ENCODE data around the gene SAPCD2.
"Not testable (repeated sequence)": the region's sequence is repeated elsewhere in the genome, so short reads cannot be mapped to it uniquely, and the experiment has no call there.

The SAPCD2 gene

DNA sequence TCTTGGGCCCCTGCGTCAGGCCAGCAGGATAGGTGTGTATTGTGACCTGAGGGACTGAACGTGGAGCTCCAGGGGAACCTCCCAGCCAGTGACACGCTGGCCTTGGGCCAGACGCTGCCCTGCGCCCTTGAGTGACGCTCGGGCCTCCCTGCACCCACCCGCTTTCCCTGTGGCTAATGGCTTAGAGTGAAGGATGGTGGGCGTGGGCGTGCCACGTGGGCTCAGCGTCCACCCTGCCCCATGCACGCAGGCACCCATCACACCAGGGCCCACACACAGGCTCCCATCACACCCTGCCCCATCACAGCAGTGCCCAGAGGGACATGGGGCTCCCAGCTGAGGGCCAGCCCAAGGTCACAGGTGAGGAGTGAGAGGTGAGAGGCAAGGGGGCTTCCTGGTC lies 33.3 kb downstream of the SAPCD2 start:
- peaks cover 3 to 7% of the 10 kb centered on the region in 2 donors for H3K27me3 ChIP-seq (ENCODE audit: control insufficient read depth in 1 of 2, insufficient read depth in 2 of 2, low read length in 2 of 2)
- H3K36me3 ChIP-seq (ENCODE audit: insufficient read depth, low read length) = peaks cover 9% of the 10 kb centered on the region
- no peak overlapping the region for H3K9ac ChIP-seq (ENCODE audit: low read length)
- no peaks in the 10 kb centered on the region for H3K9me3 ChIP-seq (ENCODE audit: low read length)
- no peaks in the 10 kb centered on the region for H3K4me1 ChIP-seq (ENCODE audit: insufficient read depth, low read length)
- H3K27ac ChIP-seq (ENCODE audit: low read depth, low read length) = no peak overlapping the region
- no peak overlapping the region for H3K4me3 ChIP-seq (ENCODE audit: low read depth in 1 of 2, low read length in 2 of 2)

DNA sequence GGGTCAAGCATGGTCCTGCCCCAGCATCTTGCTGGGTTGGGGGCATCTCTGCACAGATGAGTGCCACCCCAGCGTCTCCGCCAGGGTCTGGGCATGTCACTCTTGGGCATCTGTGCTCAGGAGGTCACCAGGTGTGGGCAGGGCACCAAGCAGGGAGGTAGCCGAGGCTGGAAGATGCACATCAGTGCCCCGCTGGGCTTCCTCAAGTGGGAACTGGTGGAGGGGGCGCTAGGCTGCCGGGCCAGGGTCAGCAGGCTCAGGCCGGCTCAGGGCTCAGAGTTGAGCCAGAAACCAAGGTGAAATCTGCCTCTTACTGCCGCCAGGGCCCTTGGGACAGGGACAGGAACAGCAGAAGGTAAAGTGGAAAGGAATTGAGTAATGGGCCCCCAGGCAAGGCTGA lies 34.4 kb downstream of the SAPCD2 start:
- Histone ChIP-seq H3K36me3 (ENCODE audit: insufficient read depth, low read length) (peaks cover 9% of the 10 kb centered on the region), H3K27me3 (ENCODE audit: control insufficient read depth in 1 of 2, insufficient read depth in 2 of 2, low read length in 2 of 2) (peaks cover 3 to 7% of the 10 kb centered on the region in 2 donors), H3K27ac (ENCODE audit: low read depth, low read length) (no peak overlapping the region), H3K4me3 (ENCODE audit: low read depth in 1 of 2, low read length in 2 of 2) (no peak overlapping the region), H3K9ac (ENCODE audit: low read length) (no peak overlapping the region), H3K4me1 (ENCODE audit: insufficient read depth, low read length) (no peaks in the 10 kb centered on the region), H3K9me3 (ENCODE audit: low read length) (no peaks in the 10 kb centered on the region)

DNA sequence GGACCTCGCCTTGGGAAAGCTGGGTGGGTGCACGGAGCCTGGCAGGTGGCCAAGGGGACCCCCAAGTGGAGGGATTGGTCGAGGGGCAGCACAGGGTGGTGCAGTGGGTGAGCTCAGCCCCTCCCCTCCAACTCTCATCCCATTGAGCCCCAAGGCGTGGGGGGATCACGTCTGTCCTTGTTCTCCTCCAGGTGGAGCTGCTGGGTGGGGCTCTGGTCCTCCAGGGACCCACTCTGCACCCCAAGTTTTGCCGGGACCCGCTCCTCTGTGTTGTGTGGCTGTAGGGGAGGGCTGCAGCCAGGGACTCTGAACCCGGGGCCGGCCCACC lies 34.9 kb downstream of the SAPCD2 start:
- H3K9ac ChIP-seq (ENCODE audit: low read length) = no peak overlapping the region
- no peaks in the 10 kb centered on the region for H3K4me1 ChIP-seq (ENCODE audit: insufficient read depth, low read length)
- H3K4me3 ChIP-seq (ENCODE audit: low read depth in 1 of 2, low read length in 2 of 2) = no peak overlapping the region
- H3K27me3 ChIP-seq (ENCODE audit: control insufficient read depth in 1 of 2, insufficient read depth in 2 of 2, low read length in 2 of 2) = peaks cover 3 to 7% of the 10 kb centered on the region in 2 donors
- peaks cover 9% of the 10 kb centered on the region for H3K36me3 ChIP-seq (ENCODE audit: insufficient read depth, low read length)
- H3K9me3 ChIP-seq (ENCODE audit: low read length) = no peaks in the 10 kb centered on the region
- H3K27ac ChIP-seq (ENCODE audit: low read depth, low read length) = no peak overlapping the region

- peaks cover 9% of the 10 kb centered on the region for H3K36me3 ChIP-seq (ENCODE audit: insufficient read depth, low read length)
- H3K4me1 ChIP-seq (ENCODE audit: insufficient read depth, low read length) = no peaks in the 10 kb centered on the region
- H3K27ac ChIP-seq (ENCODE audit: low read depth, low read length) = no peak overlapping the region
- H3K9ac ChIP-seq (ENCODE audit: low read length) = no peak overlapping the region
- H3K9me3 ChIP-seq (ENCODE audit: low read length) = no peaks in the 10 kb centered on the region
- peaks cover 3 to 7% of the 10 kb centered on the region in 2 donors for H3K27me3 ChIP-seq (ENCODE audit: control insufficient read depth in 1 of 2, insufficient read depth in 2 of 2, low read length in 2 of 2)
- no peak overlapping the region for H3K4me3 ChIP-seq (ENCODE audit: low read depth in 1 of 2, low read length in 2 of 2)
Observed at GRCh38 chr9:137034709-137035506, 35.4 kb downstream of the SAPCD2 start.

- Histone ChIP-seq H3K27ac (ENCODE audit: low read depth, low read length) (no peak overlapping the region), H3K4me3 (ENCODE audit: low read depth in 1 of 2, low read length in 2 of 2) (no peak overlapping the region), H3K36me3 (ENCODE audit: insufficient read depth, low read length) (peaks cover 6% of the 10 kb centered on the region), H3K4me1 (ENCODE audit: insufficient read depth, low read length) (peaks cover 6% of the 10 kb centered on the region), H3K9me3 (ENCODE audit: low read length) (no peaks in the 10 kb centered on the region), H3K27me3 (ENCODE audit: control insufficient read depth in 1 of 2, insufficient read depth in 2 of 2, low read length in 2 of 2) (peaks cover 3 to 7% of the 10 kb centered on the region in 2 donors), H3K9ac (ENCODE audit: low read length) (no peak overlapping the region)
Observed at GRCh38 chr9:137034039-137034708, 36.2 kb downstream of the SAPCD2 start.

GRCh38 chr9:137033481-137033880 lies 36.9 kb downstream of the SAPCD2 start:
- not testable (repeated sequence) for H3K4me3 ChIP-seq (ENCODE audit: low read depth in 1 of 2, low read length in 2 of 2); H3K27ac ChIP-seq (ENCODE audit: low read depth, low read length); H3K27me3 ChIP-seq (ENCODE audit: control insufficient read depth in 1 of 2, insufficient read depth in 2 of 2, low read length in 2 of 2); H3K36me3 ChIP-seq (ENCODE audit: insufficient read depth, low read length); H3K9ac ChIP-seq (ENCODE audit: low read length); H3K9me3 ChIP-seq (ENCODE audit: low read length)
- H3K4me1 ChIP-seq (ENCODE audit: insufficient read depth, low read length) = peaks cover 13% of the 10 kb centered on the region

- no peak overlapping the region for H3K4me3 ChIP-seq (ENCODE audit: low read depth in 1 of 2, low read length in 2 of 2)
- no peak overlapping the region for H3K9ac ChIP-seq (ENCODE audit: low read length)
- H3K36me3 ChIP-seq (ENCODE audit: insufficient read depth, low read length) = no peaks in the 10 kb centered on the region
- peaks cover 14% of the 10 kb centered on the region for H3K4me1 ChIP-seq (ENCODE audit: insufficient read depth, low read length)
- no peak overlapping the region for H3K27ac ChIP-seq (ENCODE audit: low read depth, low read length)
- no peaks in the 10 kb centered on the region for H3K9me3 ChIP-seq (ENCODE audit: low read length)
- H3K27me3 ChIP-seq (ENCODE audit: control insufficient read depth in 1 of 2, insufficient read depth in 2 of 2, low read length in 2 of 2) = peaks cover 3 to 7% of the 10 kb centered on the region in 2 donors
Observed at GRCh38 chr9:137032858-137033257, 37.5 kb downstream of the SAPCD2 start.

DNA sequence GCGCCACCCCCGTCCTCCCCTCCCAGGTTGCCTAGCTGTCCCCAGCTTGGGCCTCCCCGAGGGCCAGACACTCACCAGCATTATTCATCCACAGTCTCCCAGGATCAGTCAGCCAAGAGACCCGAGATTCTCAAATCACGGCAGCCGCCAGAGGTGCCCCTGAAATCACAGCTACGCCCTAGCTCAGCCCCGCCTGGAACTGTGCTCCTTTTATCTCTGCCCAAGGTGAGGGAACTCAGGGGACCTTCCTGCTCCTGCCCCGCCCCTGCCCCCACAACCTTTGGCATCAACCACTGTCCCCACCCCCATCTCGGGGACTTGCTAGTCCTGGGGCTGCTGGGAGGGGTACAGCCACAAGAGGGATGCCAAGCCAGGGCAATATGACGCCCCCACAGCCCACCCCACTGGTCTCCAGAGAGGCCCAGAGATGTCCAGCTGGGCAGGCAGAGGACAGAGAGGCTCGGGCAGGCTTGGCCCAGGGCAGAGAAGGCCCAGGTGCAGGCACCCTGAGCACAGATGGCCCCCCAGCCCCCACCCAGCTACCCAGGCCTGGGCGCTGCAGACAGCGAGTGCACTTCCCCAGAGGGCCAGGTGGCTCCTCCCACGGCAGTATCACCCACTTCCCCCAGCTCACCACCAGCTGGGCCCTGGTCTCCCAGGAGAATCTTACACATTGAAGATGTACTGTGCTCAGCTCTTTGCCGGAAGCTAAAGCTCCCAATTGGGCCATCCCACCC lies 38.3 kb downstream of the SAPCD2 start, which contains the start of gene FUT7:
TSS of gene FUT7 (minus strand) at position 185 of the 737 bp plus-strand sequence. CDS start at position 88, 97 bp downstream.
- peaks cover 18% of the 10 kb centered on the region for H3K4me1 ChIP-seq (ENCODE audit: insufficient read depth, low read length)
- H3K4me3 ChIP-seq (ENCODE audit: low read depth in 1 of 2, low read length in 2 of 2) = no peak within 1 kb of the TSS

GRCh38 chr9:137030538-137031527 lies 39.5 kb downstream of the SAPCD2 start:
- H3K9me3 ChIP-seq (ENCODE audit: low read length) = no peaks in the 10 kb centered on the region
- peaks cover 27% of the 10 kb centered on the region for H3K4me1 ChIP-seq (ENCODE audit: insufficient read depth, low read length)
- H3K27ac ChIP-seq (ENCODE audit: low read depth, low read length) = no peak overlapping the region
- H3K9ac ChIP-seq (ENCODE audit: low read length) = no peak overlapping the region
- H3K27me3 ChIP-seq (ENCODE audit: control insufficient read depth in 1 of 2, insufficient read depth in 2 of 2, low read length in 2 of 2) = peaks cover 2 to 7% of the 10 kb centered on the region in 2 donors
- no peaks in the 10 kb centered on the region for H3K36me3 ChIP-seq (ENCODE audit: insufficient read depth, low read length)
- no peak overlapping the region for H3K4me3 ChIP-seq (ENCODE audit: low read depth in 1 of 2, low read length in 2 of 2)

More for the DNA sequence above, 38.3 kb downstream of the SAPCD2 start, which contains the start of gene FUT7:
- peaks cover 3 to 7% of the 10 kb centered on the region in 2 donors for H3K27me3 ChIP-seq (ENCODE audit: control insufficient read depth in 1 of 2, insufficient read depth in 2 of 2, low read length in 2 of 2)
- no peak within 1 kb of the TSS for H3K9ac ChIP-seq (ENCODE audit: low read length)
- no peaks in the 10 kb centered on the region for H3K36me3 ChIP-seq (ENCODE audit: insufficient read depth, low read length)
- H3K27ac ChIP-seq (ENCODE audit: low read depth, low read length) = no peak within 1 kb of the TSS
- H3K9me3 ChIP-seq (ENCODE audit: low read length) = no peaks in the 10 kb centered on the region

DNA sequence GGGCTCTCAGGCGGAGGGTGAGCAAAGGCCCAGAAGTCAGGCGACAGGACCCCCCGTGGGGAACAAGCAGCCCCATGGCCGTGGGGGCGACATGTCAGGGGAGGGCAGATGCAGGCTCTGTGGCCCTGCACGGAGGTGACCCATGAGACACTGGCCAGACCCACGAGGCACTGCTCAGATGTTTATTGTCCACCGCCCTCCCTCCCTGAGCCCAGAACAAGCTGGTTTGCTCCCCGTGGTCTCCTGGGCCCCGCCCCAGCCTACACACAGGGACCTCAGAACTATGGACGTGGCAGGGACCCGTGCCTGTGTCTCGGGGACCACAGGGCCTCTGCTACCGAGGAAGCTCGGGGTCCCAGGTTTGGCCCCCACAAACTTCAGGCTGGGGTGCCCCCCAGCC lies 40.4 kb downstream of the SAPCD2 start:
- Histone ChIP-seq H3K27ac (ENCODE audit: low read depth, low read length) (no peak overlapping the region), H3K36me3 (ENCODE audit: insufficient read depth, low read length) (no peaks in the 10 kb centered on the region), H3K4me3 (ENCODE audit: low read depth in 1 of 2, low read length in 2 of 2) (no peak overlapping the region), H3K9me3 (ENCODE audit: low read length) (no peaks in the 10 kb centered on the region), H3K27me3 (ENCODE audit: control insufficient read depth in 1 of 2, insufficient read depth in 2 of 2, low read length in 2 of 2) (peaks cover 0 to 7% of the 10 kb centered on the region in 2 donors), H3K4me1 (ENCODE audit: insufficient read depth, low read length) (peaks cover 27% of the 10 kb centered on the region), H3K9ac (ENCODE audit: low read length) (no peak overlapping the region)

All from muscle layer of colon (tissue), 2 donors.